GM21786 (cell line): ENCODE results near the gene ASIC3.
A peak's percentile ranks its signal among the peaks of the same experiment; 100 is the strongest.
"Not testable (repeated sequence)": the region's sequence is repeated elsewhere in the genome, so short reads cannot be mapped to it uniquely, and the experiment has no call there.

Experiments used
- ATAC-seq: cut with Tn5 transposase; IDR thresholded peaks from one replicate; pipeline ENCODE4 v1.9.1; 2021; ENCODE audit not compliant: unreplicated experiment

The ASIC3 gene

GRCh38 chr7:151032936-151033863 lies 15.1 kb upstream of the ASIC3 start:
- ATAC-seq = no peak

- ATAC-seq = no peak
Observed at GRCh38 chr7:151033864-151034249, 14.5 kb upstream of the ASIC3 start.

GRCh38 chr7:151034312-151035025 lies 13.9 kb upstream of the ASIC3 start:
- no peak for ATAC-seq

GRCh38 chr7:151035026-151035717 lies 13.2 kb upstream of the ASIC3 start:
- no peak for ATAC-seq

- ATAC-seq = no peak
Observed at GRCh38 chr7:151035902-151036301, 12.4 kb upstream of the ASIC3 start.

GRCh38 chr7:151038951-151039849 lies 9.1 kb upstream of the ASIC3 start:
- ATAC-seq = peak; percentile 61

GRCh38 chr7:151039850-151040548 lies 8.3 kb upstream of the ASIC3 start:
- ATAC-seq = no peak

GRCh38 chr7:151040616-151041375 lies 7.5 kb upstream of the ASIC3 start:
- ATAC-seq = no peak

GRCh38 chr7:151043449-151043848 lies 4.9 kb upstream of the ASIC3 start:
- ATAC-seq = not testable (repeated sequence)

GRCh38 chr7:151043959-151044358 lies 4.4 kb upstream of the ASIC3 start:
- ATAC-seq = no peak

- no peak for ATAC-seq
Observed at GRCh38 chr7:151045262-151045661, 3.1 kb upstream of the ASIC3 start.

GRCh38 chr7:151045967-151046366 lies 2.4 kb upstream of the ASIC3 start:
- ATAC-seq = no peak

GRCh38 chr7:151046603-151047573 lies 1.4 kb upstream of the ASIC3 start:
- no peak for ATAC-seq

GRCh38 chr7:151048911-151049463 lies 656 bp downstream of the ASIC3 start:
- ATAC-seq = no peak

- ATAC-seq = no peak
Observed at GRCh38 chr7:151051108-151051507, 2.8 kb downstream of the ASIC3 start.

- ATAC-seq = no peak
Observed at GRCh38 chr7:151053096-151053495, 4.8 kb downstream of the ASIC3 start.

GRCh38 chr7:151053751-151054150 lies 5.4 kb downstream of the ASIC3 start:
- no peak for ATAC-seq

GRCh38 chr7:151056283-151056665 lies 7.9 kb downstream of the ASIC3 start:
- ATAC-seq = no peak
